CD14-positive monocyte (primary cell): Measurements from ENCODE around the gene PAPPA. TPM values are rescaled to one million over a fixed set of nuclear protein-coding genes. Genes with fewer than 3 reads are reported as not detected.

ENCODE experiments used
- DNase-seq, 3 donors: peaks; one replicate each; pipeline ENCODE4 v3.0.0-alpha.2; 2011 to 2022
- H2AFZ ChIP-seq: 2 replicates; pipeline ENCODE4 v1.6.0; 2012; ENCODE audit warnings: mild to moderate bottlenecking, low read depth, low read length, inconsistent platforms; ENCODE audit not compliant: insufficient read depth, poor library complexity, severe bottlenecking
- H3K27ac ChIP-seq, 2 donors: 1 replicate in 1 of 2; 2 replicates in 1 of 2; pipeline ENCODE4 v1.5.1; 2012 to 2013; ENCODE audit warnings: low read length in 2 of 2, control low read depth in 1 of 2, inconsistent platforms in 1 of 2, low read depth in 1 of 2, mild to moderate bottlenecking in 1 of 2
- H3K27me3 ChIP-seq, 2 donors: one replicate each; pipeline versions ENCODE4 v1.6.0 to v1.6.1; 2011 to 2013; ENCODE audit warnings: low read length in 2 of 2; ENCODE audit not compliant: control insufficient read depth in 2 of 2, insufficient read depth in 2 of 2
- H3K36me3 ChIP-seq, 2 donors: replicated peaks in 1 of 2; 1 replicate in 1 of 2; 2 replicates in 1 of 2; pipeline versions ENCODE4 v1.5.1 to v1.6.1; 2012 to 2013; ENCODE audit warnings: low read length in 2 of 2, control low read depth in 1 of 2, inconsistent platforms in 1 of 2, mild to moderate bottlenecking in 1 of 2; ENCODE audit not compliant: insufficient read depth in 2 of 2, control insufficient read depth in 1 of 2
- H3K4me1 ChIP-seq, 2 donors: 1 replicate in 1 of 2; 2 replicates in 1 of 2; pipeline versions ENCODE4 v1.5.1 to v1.6.1; 2012 to 2013; ENCODE audit warnings: low read length in 2 of 2, control low read depth in 1 of 2, inconsistent platforms in 1 of 2, mild to moderate bottlenecking in 1 of 2, moderate library complexity in 1 of 2; ENCODE audit not compliant: insufficient read depth in 2 of 2, control insufficient read depth in 1 of 2
- H3K4me2 ChIP-seq: replicated peaks from 2 replicates; pipeline ENCODE3; 2012; ENCODE audit warnings: low read length, moderate library complexity, mild to moderate bottlenecking; ENCODE audit not compliant: poor library complexity, severe bottlenecking; ENCODE audit errors: extremely low read depth
- H3K4me3 ChIP-seq, 3 experiments: fragments of 200-600 bp in 1 of 3; sonication (generic) in 1 of 3; replicated peaks in 1 of 3; 1 replicate in 2 of 3; 2 replicates in 1 of 3; pipeline ENCODE4 v1.5.1; 2011 to 2013; ENCODE audit warnings: low read length in 3 of 3, mild to moderate bottlenecking in 3 of 3, control low read depth in 2 of 3, low read depth in 2 of 3, inconsistent platforms in 1 of 3, moderate library complexity in 1 of 3
- H3K79me2 ChIP-seq: 2 replicates; pipeline ENCODE4 v1.6.0; 2012; ENCODE audit warnings: mild to moderate bottlenecking, control low read depth, inconsistent platforms, low read length, moderate library complexity; ENCODE audit not compliant: insufficient read depth
- H3K9ac ChIP-seq: 2 replicates; pipeline ENCODE4 v1.6.0; 2017; ENCODE audit warnings: low read length, mild to moderate bottlenecking; ENCODE audit not compliant: insufficient read depth, poor library complexity, severe bottlenecking
- H3K9me3 ChIP-seq, 2 donors: replicated peaks in 1 of 2; 1 replicate in 1 of 2; 2 replicates in 1 of 2; pipeline versions ENCODE4 v1.5.1 to v1.6.1; 2012 to 2013; ENCODE audit warnings: low read length in 2 of 2, control low read depth in 1 of 2; ENCODE audit not compliant: control insufficient read depth in 1 of 2, insufficient read depth in 1 of 2
- H4K20me1 ChIP-seq: 2 replicates; pipeline ENCODE4 v1.6.0; 2012; ENCODE audit warnings: mild to moderate bottlenecking, low read length, control low read depth, moderate library complexity; ENCODE audit not compliant: insufficient read depth
- H3K27ac Mint-ChIP-seq, 7 donors: one replicate each; pipeline ENCODE4 v1.8.0; 2020; ENCODE audit warnings: mild to moderate bottlenecking in 7 of 7, mixed read lengths in 7 of 7, moderate library complexity in 6 of 7, inconsistent platforms in 2 of 7
- H3K27me3 Mint-ChIP-seq, 3 donors: one replicate each; pipeline ENCODE4 v1.8.0; 2021 to 2022; ENCODE audit warnings: low read depth in 3 of 3, mild to moderate bottlenecking in 3 of 3, mixed read lengths in 3 of 3, moderate library complexity in 3 of 3, inconsistent platforms in 1 of 3
- H3K36me3 Mint-ChIP-seq, 2 donors: one replicate each; pipeline ENCODE4 v1.8.0; 2020; ENCODE audit warnings: mixed read lengths in 2 of 2, inconsistent platforms in 1 of 2, mild to moderate bottlenecking in 1 of 2
- H3K4me1 Mint-ChIP-seq: one replicate; pipeline ENCODE4 v1.8.0; 2020; ENCODE audit warnings: mild to moderate bottlenecking, mixed read lengths
- H3K4me3 Mint-ChIP-seq, 2 donors: one replicate each; pipeline ENCODE4 v1.8.0; 2020; ENCODE audit warnings: mild to moderate bottlenecking in 2 of 2, mixed read lengths in 2 of 2, moderate library complexity in 1 of 2
- H3K9me3 Mint-ChIP-seq, 7 donors: one replicate each; pipeline ENCODE4 v1.8.0; 2020 to 2022; ENCODE audit warnings: mixed read lengths in 7 of 7, mild to moderate bottlenecking in 6 of 7, moderate library complexity in 6 of 7, inconsistent platforms in 2 of 7
- WGBS: methylation state at CpG from one replicate; pipeline ENCODE4 v1.1.5; 2013; ENCODE audit warnings: missing lambda C conversion rate; ENCODE audit not compliant: insufficient coverage; 5-methylcytosine and 5-hydroxymethylcytosine counted together
- intact Hi-C, 2 donors: fragments of 100-400 bp; cut with micrococcal nuclease; formaldehyde crosslinking; loops; one replicate each; pipeline versions ENCODE4 v1.15.0 to v1.15.1; 2023
- polyA plus RNA-seq, 3 donors: library from polyadenylated mRNA; depleted of rRNA in 1 of 3; unstranded in 2 of 3; stranded (reverse) in 1 of 3; fragments of 300-500 nt in 2 of 3; fragments of >200 nt in 1 of 3; fragmentation: Illumina TruSeq in 2 of 3; gene quantifications; 1 replicate in 2 of 3; 2 replicates in 1 of 3; pipeline ENCODE4 v1.2.3, GENCODE V29; 2012 to 2021
- TF ChIP-seq, protein P1 (sequence below): fragments of 200-600 bp; IDR thresholded peaks from one replicate; pipeline ENCODE4 v1.8.0; 2022; ENCODE audit warnings: antibody characterized with exemption, mild to moderate bottlenecking

The PAPPA gene
- polyA plus RNA-seq, 3 donors, result not detected

GRCh38 chr9:116115761-116116353 is 37.7 kb upstream of the PAPPA start:
- Mint-ChIP-seq H3K27ac (no peak overlapping the region), H3K4me3 (no peak overlapping the region), H3K36me3 (no peaks in the 10 kb centered on the region), H3K27me3 (no peaks in the 10 kb centered on the region), H3K4me1 (no peaks in the 10 kb centered on the region), H3K9me3 (peaks cover 0 to 8% (median 5%) of the 10 kb centered on the region in 7 donors)
- TF ChIP-seq, protein P1, sequence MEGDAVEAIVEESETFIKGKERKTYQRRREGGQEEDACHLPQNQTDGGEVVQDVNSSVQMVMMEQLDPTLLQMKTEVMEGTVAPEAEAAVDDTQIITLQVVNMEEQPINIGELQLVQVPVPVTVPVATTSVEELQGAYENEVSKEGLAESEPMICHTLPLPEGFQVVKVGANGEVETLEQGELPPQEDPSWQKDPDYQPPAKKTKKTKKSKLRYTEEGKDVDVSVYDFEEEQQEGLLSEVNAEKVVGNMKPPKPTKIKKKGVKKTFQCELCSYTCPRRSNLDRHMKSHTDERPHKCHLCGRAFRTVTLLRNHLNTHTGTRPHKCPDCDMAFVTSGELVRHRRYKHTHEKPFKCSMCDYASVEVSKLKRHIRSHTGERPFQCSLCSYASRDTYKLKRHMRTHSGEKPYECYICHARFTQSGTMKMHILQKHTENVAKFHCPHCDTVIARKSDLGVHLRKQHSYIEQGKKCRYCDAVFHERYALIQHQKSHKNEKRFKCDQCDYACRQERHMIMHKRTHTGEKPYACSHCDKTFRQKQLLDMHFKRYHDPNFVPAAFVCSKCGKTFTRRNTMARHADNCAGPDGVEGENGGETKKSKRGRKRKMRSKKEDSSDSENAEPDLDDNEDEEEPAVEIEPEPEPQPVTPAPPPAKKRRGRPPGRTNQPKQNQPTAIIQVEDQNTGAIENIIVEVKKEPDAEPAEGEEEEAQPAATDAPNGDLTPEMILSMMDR, result no peak
- Histone ChIP-seq H2AFZ (no peak overlapping the region), H3K4me1 (no peaks in the 10 kb centered on the region), H3K4me2 (no peak overlapping the region), H3K27me3 (no peaks in the 10 kb centered on the region), H3K79me2 (no peaks in the 10 kb centered on the region), H3K9me3 (no peaks in the 10 kb centered on the region), H3K27ac (no peak overlapping the region), H3K36me3 (no peaks in the 10 kb centered on the region), H4K20me1 (no peaks in the 10 kb centered on the region), H3K9ac (no peak overlapping the region), H3K4me3 (no peak overlapping the region)
- intact Hi-C loops, result no loop called here
- 63% methylated on average over 3 of the region's 6 CpGs for WGBS
- DNase-seq, result no peak

- TF ChIP-seq, protein P1, result no peak
- Histone ChIP-seq H3K27ac (no peak overlapping the region), H2AFZ (no peak overlapping the region), H3K4me3 (no peak overlapping the region), H3K79me2 (no peaks in the 10 kb centered on the region), H3K27me3 (no peaks in the 10 kb centered on the region), H3K36me3 (no peaks in the 10 kb centered on the region), H3K9ac (no peak overlapping the region), H4K20me1 (no peaks in the 10 kb centered on the region), H3K4me1 (no peaks in the 10 kb centered on the region), H3K4me2 (no peak overlapping the region), H3K9me3 (no peaks in the 10 kb centered on the region)
- no peak for DNase-seq
- intact Hi-C loops, result no loop called here
- H3K27me3 Mint-ChIP-seq, result no peaks in the 10 kb centered on the region
- H3K9me3 Mint-ChIP-seq, result peaks cover 0 to 8% (median 5%) of the 10 kb centered on the region in 7 donors
- no peak overlapping the region for H3K4me3 Mint-ChIP-seq
- H3K27ac Mint-ChIP-seq, result no peak overlapping the region
- no peaks in the 10 kb centered on the region for H3K36me3 Mint-ChIP-seq
- H3K4me1 Mint-ChIP-seq, result no peaks in the 10 kb centered on the region
Measured at GRCh38 chr9:116116393-116116792, 37.2 kb upstream of the PAPPA start.
